GM19025 (cell line): ENCODE measurements around the gene MRPS21.
"Not testable (repeated sequence)": the region's sequence is repeated elsewhere in the genome, so short reads cannot be mapped to it uniquely, and the experiment has no call there.

Experiments used
- ATAC-seq: cut with Tn5 transposase; IDR thresholded peaks from one replicate; pipeline ENCODE4 v1.9.1; 2021; ENCODE audit warnings: mild to moderate bottlenecking, low read depth, moderate library complexity; ENCODE audit not compliant: unreplicated experiment

MRPS21 gene

GRCh38 chr1:150281221-150281757 lies 12.4 kb upstream of the MRPS21 start:
- no peak for ATAC-seq

GRCh38 chr1:150281758-150282557 lies 11.7 kb upstream of the MRPS21 start, which contains the start of gene CIART:
TSS of gene CIART (plus strand) at chr1:150282554. CDS start at chr1:150283268, 714 bp downstream.
- ATAC-seq, result no peak

GRCh38 chr1:150282558-150282958 lies 11.1 kb upstream of the MRPS21 start:
- ATAC-seq, result no peak

- no peak for ATAC-seq
These were observed 10.4 kb upstream of the MRPS21 start for GRCh38 chr1:150283260-150283659.

GRCh38 chr1:150288382-150288781 lies 5.3 kb upstream of the MRPS21 start:
- no peak for ATAC-seq

- ATAC-seq, result no peak
These were observed 4.8 kb upstream of the MRPS21 start for GRCh38 chr1:150288822-150289221.

- ATAC-seq, result no peak
These were observed 1.8 kb downstream of the MRPS21 start for GRCh38 chr1:150295476-150295875.

GRCh38 chr1:150299716-150300115 lies 6.1 kb downstream of the MRPS21 start:
- ATAC-seq, result no peak

- no peak for ATAC-seq
These were observed 8.7 kb downstream of the MRPS21 start for GRCh38 chr1:150302338-150302737.

GRCh38 chr1:150302902-150303301 lies 9.2 kb downstream of the MRPS21 start:
- no peak for ATAC-seq

- ATAC-seq, result not testable (repeated sequence)
These were observed 14.9 kb downstream of the MRPS21 start for GRCh38 chr1:150308585-150308984.

- ATAC-seq, result no peak
These were observed 16.3 kb downstream of the MRPS21 start for GRCh38 chr1:150309758-150310508.

GRCh38 chr1:150311762-150312161 lies 18.1 kb downstream of the MRPS21 start:
- ATAC-seq, result no peak

- ATAC-seq, result not testable (repeated sequence)
These were observed 21.0 kb downstream of the MRPS21 start for GRCh38 chr1:150314691-150315090.

- no peak for ATAC-seq
These were observed 27.0 kb downstream of the MRPS21 start for GRCh38 chr1:150320667-150320978.

- no peak for ATAC-seq
These were observed 28.1 kb downstream of the MRPS21 start for GRCh38 chr1:150321826-150322166.

- no peak for ATAC-seq
These were observed 28.6 kb downstream of the MRPS21 start for GRCh38 chr1:150322310-150322709.

GRCh38 chr1:150332651-150333290 lies 39.1 kb downstream of the MRPS21 start:
- ATAC-seq, result no peak

GRCh38 chr1:150346316-150346715 lies 52.7 kb downstream of the MRPS21 start:
- ATAC-seq, result no peak

- no peak for ATAC-seq
These were observed 59.2 kb downstream of the MRPS21 start for GRCh38 chr1:150352866-150353265.
